GM21526 (cell line): Measurements from ENCODE around the gene OR5L1.

ENCODE experiments used
- ATAC-seq: cut with Tn5 transposase; IDR thresholded peaks from one replicate; pipeline ENCODE4 v1.9.1; 2021; ENCODE audit warnings: moderate library complexity; ENCODE audit not compliant: unreplicated experiment, low FRiP score

OR5L1 gene

GRCh38 chr11:55811067-55811466 lies at the start of gene OR5L1:
OR5L1 (plus strand) TSS chr11:55811367; CDS start chr11:55811467, 100 bp downstream.
- ATAC-seq: no peak

- no peak for ATAC-seq
Measured at GRCh38 chr11:55773138-55773537, 38.0 kb upstream of the OR5L1 start, which contains the start of gene OR5D13. OR5D13 (plus strand) TSS chr11:55773438; CDS start chr11:55773438, 0 bp downstream.

- no peak for ATAC-seq
Measured at GRCh38 chr11:55791606-55792005, 19.6 kb upstream of the OR5L1 start.

- ATAC-seq: no peak
Measured at GRCh38 chr11:55793321-55793720, 17.8 kb upstream of the OR5L1 start.

GRCh38 chr11:55795256-55795655 lies 15.9 kb upstream of the OR5L1 start, which contains the start of gene OR5D14:
OR5D14 (plus strand) TSS chr11:55795556; CDS start chr11:55795556, 0 bp downstream.
- no peak for ATAC-seq

- no peak for ATAC-seq
Measured at GRCh38 chr11:55806248-55806647, 4.9 kb upstream of the OR5L1 start.

- ATAC-seq: no peak
Measured at GRCh38 chr11:55819330-55819729, 8.2 kb downstream of the OR5L1 start, which contains the start of gene OR5D18. OR5D18 (plus strand) TSS chr11:55819630; CDS start chr11:55819630, 0 bp downstream.

GRCh38 chr11:55826919-55827318 lies 15.8 kb downstream of the OR5L1 start, which contains the start of gene OR5L2:
OR5L2 (plus strand) TSS chr11:55827219; CDS start chr11:55827219, 0 bp downstream.
- no peak for ATAC-seq

- no peak for ATAC-seq
Measured at GRCh38 chr11:55838452-55838851, 27.3 kb downstream of the OR5L1 start, which contains the start of gene OR5D16. OR5D16 (plus strand) TSS chr11:55838752; CDS start chr11:55838752, 0 bp downstream.

GRCh38 chr11:55847453-55847852 lies 36.3 kb downstream of the OR5L1 start:
- no peak for ATAC-seq

- no peak for ATAC-seq
Measured at GRCh38 chr11:55849037-55849436, 37.9 kb downstream of the OR5L1 start.

- no peak for ATAC-seq
Measured at GRCh38 chr11:55852141-55852540, 41.0 kb downstream of the OR5L1 start.

GRCh38 chr11:55854704-55855103 lies 43.5 kb downstream of the OR5L1 start:
- no peak for ATAC-seq
